NT2/D1 (cell line): ENCODE measurements around the gene VRK1.

Experiments
- SUZ12 ChIP-seq: IDR thresholded peaks from 2 replicates; pipeline ENCODE4 v1.6.1; 2011; ENCODE audit not compliant: insufficient read length, insufficient read depth; ENCODE audit errors: extremely low read depth
- YY1 ChIP-seq: IDR thresholded peaks from 2 replicates; pipeline ENCODE4 v1.6.1; 2011; ENCODE audit not compliant: insufficient read length, insufficient read depth
- ZNF274 ChIP-seq: IDR thresholded peaks from 2 replicates; pipeline ENCODE4 v1.6.1; 2011; ENCODE audit warnings: mild to moderate bottlenecking, low read depth, low read length

GRCh38 chr14:96889091-96889490 is 91.9 kb downstream of the VRK1 start:
- TF ChIP-seq ZNF274 (no peak), YY1 (no peak), SUZ12 (no peak)
